ENCODE measurements around the gene LMX1A.

DNA sequence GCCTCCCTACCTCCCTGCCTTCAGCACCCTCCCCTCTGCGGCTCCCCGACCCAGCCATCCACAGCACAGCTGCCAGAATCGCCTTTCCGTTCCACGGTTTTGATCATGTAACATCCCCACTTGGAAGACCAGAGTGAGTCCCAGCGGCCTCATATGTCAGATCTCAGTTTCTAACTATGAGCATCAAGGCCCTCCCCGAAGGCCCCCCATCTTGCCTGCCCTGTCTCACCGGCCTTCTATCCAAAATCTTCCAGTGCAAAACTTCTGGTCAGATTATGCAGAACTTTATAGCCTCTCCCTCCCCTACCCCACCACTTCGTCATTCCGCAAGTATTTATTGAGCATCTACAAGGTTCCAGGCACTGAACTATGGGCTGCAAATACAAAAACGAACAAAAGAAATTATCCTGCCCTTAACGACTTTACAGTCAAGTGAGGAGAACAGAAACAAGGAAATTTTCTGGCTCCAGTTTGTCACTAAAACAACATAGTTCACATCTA lies 20.3 kb upstream of the LMX1A start:
- TF ChIP-seq, protein P1, sequence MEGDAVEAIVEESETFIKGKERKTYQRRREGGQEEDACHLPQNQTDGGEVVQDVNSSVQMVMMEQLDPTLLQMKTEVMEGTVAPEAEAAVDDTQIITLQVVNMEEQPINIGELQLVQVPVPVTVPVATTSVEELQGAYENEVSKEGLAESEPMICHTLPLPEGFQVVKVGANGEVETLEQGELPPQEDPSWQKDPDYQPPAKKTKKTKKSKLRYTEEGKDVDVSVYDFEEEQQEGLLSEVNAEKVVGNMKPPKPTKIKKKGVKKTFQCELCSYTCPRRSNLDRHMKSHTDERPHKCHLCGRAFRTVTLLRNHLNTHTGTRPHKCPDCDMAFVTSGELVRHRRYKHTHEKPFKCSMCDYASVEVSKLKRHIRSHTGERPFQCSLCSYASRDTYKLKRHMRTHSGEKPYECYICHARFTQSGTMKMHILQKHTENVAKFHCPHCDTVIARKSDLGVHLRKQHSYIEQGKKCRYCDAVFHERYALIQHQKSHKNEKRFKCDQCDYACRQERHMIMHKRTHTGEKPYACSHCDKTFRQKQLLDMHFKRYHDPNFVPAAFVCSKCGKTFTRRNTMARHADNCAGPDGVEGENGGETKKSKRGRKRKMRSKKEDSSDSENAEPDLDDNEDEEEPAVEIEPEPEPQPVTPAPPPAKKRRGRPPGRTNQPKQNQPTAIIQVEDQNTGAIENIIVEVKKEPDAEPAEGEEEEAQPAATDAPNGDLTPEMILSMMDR (IDR thresholded peaks at IDR 0.05), result no peak
- TF ChIP-seq EZH2 (IDR thresholded peaks at IDR 0.05; ENCODE audit: borderline replicate concordance, insufficient read depth, low read depth, low read length, poor library complexity, severe bottlenecking), result no peak

All from B cell (primary cell).